GM23338 (cell line): ENCODE results near the gene IMMP2L. TPM values are rescaled to one million over a fixed set of nuclear protein-coding genes. Genes with fewer than 3 reads are reported as not detected.

Experiments
- ATAC-seq: fragments of 200-7000 bp; cut with Tn5 transposase; 3 replicates; pipeline ENCODE4 v1.9.1; 2020
- DNase-seq: peaks from one replicate; pipeline ENCODE4 v3.0.0-alpha.2; 2015; ENCODE audit warnings: low spot score
- H2AFZ ChIP-seq: fragments of 200-600 bp; sonication (generic); 2 replicates; pipeline ENCODE4 v1.8.0; 2016; ENCODE audit warnings: antibody characterized with exemption, mild to moderate bottlenecking, moderate library complexity
- H3F3A ChIP-seq: fragments of 200-600 bp; sonication (generic); replicated peaks from 2 replicates; pipeline ENCODE4 v1.8.0; 2017; ENCODE audit warnings: antibody characterized with exemption, mixed run types, low read depth
- H3K27ac ChIP-seq: fragments of 200-600 bp; sonication (generic); 2 replicates; pipeline ENCODE4 v1.6.1; 2016; ENCODE audit warnings: low read depth
- H3K27me3 ChIP-seq: fragments of 200-600 bp; sonication (generic); 2 replicates; pipeline ENCODE4 v1.8.0; 2016; ENCODE audit warnings: mild to moderate bottlenecking, mixed run types, moderate library complexity; ENCODE audit not compliant: insufficient read depth
- H3K36me3 ChIP-seq: fragments of 200-600 bp; sonication (generic); 2 replicates; pipeline ENCODE4 v1.8.0; 2016; ENCODE audit warnings: mild to moderate bottlenecking; ENCODE audit not compliant: insufficient read depth
- H3K4me1 ChIP-seq: fragments of 200-600 bp; sonication (generic); 2 replicates; pipeline ENCODE4 v1.8.0; 2016; ENCODE audit warnings: mild to moderate bottlenecking, moderate library complexity; ENCODE audit not compliant: insufficient read depth
- H3K4me2 ChIP-seq: fragments of 200-600 bp; sonication (generic); 2 replicates; pipeline ENCODE4 v1.7.1; 2017; ENCODE audit warnings: mixed run types
- H3K4me3 ChIP-seq: fragments of 200-600 bp; sonication (generic); 2 replicates; pipeline ENCODE4 v1.6.1; 2016; ENCODE audit warnings: mixed run types
- H3K79me2 ChIP-seq: fragments of 200-600 bp; sonication (generic); replicated peaks from 2 replicates; pipeline ENCODE4 v1.8.0; 2017; ENCODE audit warnings: mild to moderate bottlenecking; ENCODE audit not compliant: insufficient read depth
- H3K9me2 ChIP-seq: fragments of 200-600 bp; sonication (generic); 2 replicates; pipeline ENCODE4 v1.8.0; 2017; ENCODE audit not compliant: insufficient read depth
- H4K20me1 ChIP-seq: fragments of 200-600 bp; sonication (generic); replicated peaks from 2 replicates; pipeline ENCODE4 v1.8.0; 2017; ENCODE audit warnings: mild to moderate bottlenecking; ENCODE audit not compliant: insufficient read depth
- H3K27ac Mint-ChIP-seq: 2 replicates; pipeline ENCODE4 v1.8.0; 2020; ENCODE audit warnings: inconsistent platforms, mild to moderate bottlenecking, moderate library complexity, mixed read lengths
- H3K27me3 Mint-ChIP-seq: 3 replicates; pipeline ENCODE4 v1.8.0; 2022; ENCODE audit warnings: low read depth, mild to moderate bottlenecking, moderate library complexity, mixed read lengths, inconsistent platforms; ENCODE audit not compliant: insufficient read depth, poor library complexity
- H3K36me3 Mint-ChIP-seq: 3 replicates; pipeline ENCODE4 v1.8.0; 2021; ENCODE audit warnings: low read depth, mild to moderate bottlenecking, inconsistent platforms, moderate library complexity, mixed read lengths
- H3K4me1 Mint-ChIP-seq: 3 replicates; pipeline ENCODE4 v1.8.0; 2020; ENCODE audit warnings: mild to moderate bottlenecking, inconsistent platforms, mixed read lengths
- H3K4me3 Mint-ChIP-seq: 3 replicates; pipeline ENCODE4 v1.8.0; 2021; ENCODE audit warnings: moderate library complexity, mild to moderate bottlenecking, inconsistent platforms, mixed read lengths
- H3K9me3 Mint-ChIP-seq: 3 replicates; pipeline ENCODE4 v1.8.0; 2020; ENCODE audit warnings: moderate library complexity, mild to moderate bottlenecking, inconsistent platforms, mixed read lengths
- CREB1 ChIP-seq: fragments of 250-450 bp; sonication (Bioruptor Pico); IDR thresholded peaks from 2 replicates; pipeline ENCODE4 v1.5.0; 2020; ENCODE audit warnings: low read depth, mild to moderate bottlenecking, moderate library complexity
- ETS1 ChIP-seq: IDR thresholded peaks from 2 replicates; pipeline ENCODE4 v1.6.1; 2016; ENCODE audit warnings: antibody characterized with exemption
- EZH2 ChIP-seq: fragments of 200-600 bp; sonication (generic); IDR thresholded peaks from one replicate; pipeline ENCODE4 v1.8.0; 2017; ENCODE audit warnings: antibody characterized with exemption, mild to moderate bottlenecking, low read depth; ENCODE audit not compliant: unreplicated experiment
- JUNB ChIP-seq: IDR thresholded peaks from one replicate; pipeline ENCODE4 v1.6.1; 2016; ENCODE audit warnings: antibody characterized with exemption; ENCODE audit not compliant: unreplicated experiment
- POLR2AphosphoS5 ChIP-seq: IDR thresholded peaks from 2 replicates; pipeline ENCODE4 v1.6.1; 2016; ENCODE audit warnings: antibody characterized with exemption, low read depth
- REST ChIP-seq: IDR thresholded peaks from one replicate; pipeline ENCODE4 v1.6.1; 2018; ENCODE audit warnings: antibody characterized with exemption; ENCODE audit not compliant: unreplicated experiment
- STAT1 ChIP-seq: IDR thresholded peaks from one replicate; pipeline ENCODE4 v1.6.1; 2016; ENCODE audit warnings: antibody characterized with exemption; ENCODE audit not compliant: unreplicated experiment
- ZNF331 ChIP-seq: fragments of 250-450 bp; sonication (Bioruptor Pico); IDR thresholded peaks from 2 replicates; pipeline ENCODE4 v1.5.0; 2020; ENCODE audit warnings: low read depth, mild to moderate bottlenecking, moderate library complexity
- polyA plus RNA-seq: library from polyadenylated mRNA; unstranded; fragments of >200 nt; fragmentation: Nextera tagmentation; extraction: Ambion mirVana; gene quantifications from 2 replicates; pipeline ENCODE4 v1.2.1, GENCODE V29; 2016
- total RNA-seq: library from RNA; depleted of rRNA; stranded (reverse); fragments of >200 nt; shearing (Covaris generic); gene quantifications from 2 replicates; pipeline ENCODE4 v1.2.3, GENCODE V29; 2014
- TF ChIP-seq, protein P1 (sequence below): fragments of 250-450 bp; sonication (Bioruptor Pico); IDR thresholded peaks from 2 replicates; pipeline ENCODE4 v1.5.0; 2020; ENCODE audit warnings: mild to moderate bottlenecking, moderate library complexity

IMMP2L gene
- total and polyA plus RNA-seq, 2 experiments from 2014 or later = 7.3 to 14.0 TPM

DNA sequence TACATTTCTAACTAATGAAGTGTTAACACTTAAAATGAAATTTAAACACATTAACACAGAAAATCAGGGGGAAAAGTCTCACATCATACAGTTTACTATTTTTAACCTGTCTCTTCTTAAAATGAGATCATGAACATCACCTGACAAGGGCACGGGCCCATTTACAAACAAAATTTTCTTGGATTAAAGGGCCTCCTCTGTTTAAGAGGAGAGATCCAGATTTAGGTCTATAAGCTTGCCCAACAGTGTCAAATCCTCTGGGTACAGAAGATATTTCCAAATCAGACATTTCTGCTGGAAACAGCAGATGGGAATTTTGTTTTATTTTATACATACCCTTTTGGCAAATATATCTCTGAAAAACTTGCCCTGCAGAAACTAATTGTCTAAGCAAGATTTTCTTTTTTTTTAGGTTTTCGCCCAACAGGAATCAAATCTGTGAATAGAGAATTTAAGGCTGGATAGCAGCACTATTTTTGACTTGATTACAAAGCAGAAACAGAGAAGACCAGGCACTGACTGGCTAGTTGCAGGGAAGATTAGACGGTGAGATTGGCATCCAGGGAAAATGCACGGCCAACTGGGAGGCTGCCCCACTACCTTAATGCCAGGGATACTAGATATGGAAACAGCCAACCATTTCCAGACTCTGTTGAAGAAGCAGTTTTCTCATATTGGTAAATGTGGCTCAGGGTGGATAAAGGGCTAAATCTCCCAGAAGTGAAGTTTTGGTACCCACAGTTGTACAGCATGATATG, 298.0 kb downstream of the IMMP2L start:
- Mint-ChIP-seq H3K4me1 (peaks cover 18% of the 10 kb centered on the region; the same call in 2 of the 3 replicates), H3K27ac (no peak overlapping the region), H3K9me3 (no peaks in the 10 kb centered on the region), H3K36me3 (no peaks in the 10 kb centered on the region), H3K4me3 (no peak overlapping the region), H3K27me3 (no peaks in the 10 kb centered on the region)
- Histone ChIP-seq H2AFZ (no peak overlapping the region), H3K9me2 (no peaks in the 10 kb centered on the region), H3K79me2 (no peaks in the 10 kb centered on the region), H3K4me2 (no peak overlapping the region), H4K20me1 (no peaks in the 10 kb centered on the region), H3K27me3 (no peaks in the 10 kb centered on the region), H3K4me3 (no peak overlapping the region), H3K4me1 (0 out of 2 replicates have a peak, but pooled peaks cover 4% of the 10 kb centered on the region), H3K36me3 (no peaks in the 10 kb centered on the region), H3K27ac (no peak overlapping the region), H3F3A (no peaks in the 10 kb centered on the region)
- no peak for DNase-seq
- TF ChIP-seq REST (no peak), ZNF331 (CRISPR knock-in tag) (no peak), JUNB (no peak), STAT1 (no peak), EZH2 (no peak), ETS1 (no peak), CREB1 (CRISPR knock-in tag) (no peak), POLR2AphosphoS5 (no peak)
- TF ChIP-seq, protein P1, sequence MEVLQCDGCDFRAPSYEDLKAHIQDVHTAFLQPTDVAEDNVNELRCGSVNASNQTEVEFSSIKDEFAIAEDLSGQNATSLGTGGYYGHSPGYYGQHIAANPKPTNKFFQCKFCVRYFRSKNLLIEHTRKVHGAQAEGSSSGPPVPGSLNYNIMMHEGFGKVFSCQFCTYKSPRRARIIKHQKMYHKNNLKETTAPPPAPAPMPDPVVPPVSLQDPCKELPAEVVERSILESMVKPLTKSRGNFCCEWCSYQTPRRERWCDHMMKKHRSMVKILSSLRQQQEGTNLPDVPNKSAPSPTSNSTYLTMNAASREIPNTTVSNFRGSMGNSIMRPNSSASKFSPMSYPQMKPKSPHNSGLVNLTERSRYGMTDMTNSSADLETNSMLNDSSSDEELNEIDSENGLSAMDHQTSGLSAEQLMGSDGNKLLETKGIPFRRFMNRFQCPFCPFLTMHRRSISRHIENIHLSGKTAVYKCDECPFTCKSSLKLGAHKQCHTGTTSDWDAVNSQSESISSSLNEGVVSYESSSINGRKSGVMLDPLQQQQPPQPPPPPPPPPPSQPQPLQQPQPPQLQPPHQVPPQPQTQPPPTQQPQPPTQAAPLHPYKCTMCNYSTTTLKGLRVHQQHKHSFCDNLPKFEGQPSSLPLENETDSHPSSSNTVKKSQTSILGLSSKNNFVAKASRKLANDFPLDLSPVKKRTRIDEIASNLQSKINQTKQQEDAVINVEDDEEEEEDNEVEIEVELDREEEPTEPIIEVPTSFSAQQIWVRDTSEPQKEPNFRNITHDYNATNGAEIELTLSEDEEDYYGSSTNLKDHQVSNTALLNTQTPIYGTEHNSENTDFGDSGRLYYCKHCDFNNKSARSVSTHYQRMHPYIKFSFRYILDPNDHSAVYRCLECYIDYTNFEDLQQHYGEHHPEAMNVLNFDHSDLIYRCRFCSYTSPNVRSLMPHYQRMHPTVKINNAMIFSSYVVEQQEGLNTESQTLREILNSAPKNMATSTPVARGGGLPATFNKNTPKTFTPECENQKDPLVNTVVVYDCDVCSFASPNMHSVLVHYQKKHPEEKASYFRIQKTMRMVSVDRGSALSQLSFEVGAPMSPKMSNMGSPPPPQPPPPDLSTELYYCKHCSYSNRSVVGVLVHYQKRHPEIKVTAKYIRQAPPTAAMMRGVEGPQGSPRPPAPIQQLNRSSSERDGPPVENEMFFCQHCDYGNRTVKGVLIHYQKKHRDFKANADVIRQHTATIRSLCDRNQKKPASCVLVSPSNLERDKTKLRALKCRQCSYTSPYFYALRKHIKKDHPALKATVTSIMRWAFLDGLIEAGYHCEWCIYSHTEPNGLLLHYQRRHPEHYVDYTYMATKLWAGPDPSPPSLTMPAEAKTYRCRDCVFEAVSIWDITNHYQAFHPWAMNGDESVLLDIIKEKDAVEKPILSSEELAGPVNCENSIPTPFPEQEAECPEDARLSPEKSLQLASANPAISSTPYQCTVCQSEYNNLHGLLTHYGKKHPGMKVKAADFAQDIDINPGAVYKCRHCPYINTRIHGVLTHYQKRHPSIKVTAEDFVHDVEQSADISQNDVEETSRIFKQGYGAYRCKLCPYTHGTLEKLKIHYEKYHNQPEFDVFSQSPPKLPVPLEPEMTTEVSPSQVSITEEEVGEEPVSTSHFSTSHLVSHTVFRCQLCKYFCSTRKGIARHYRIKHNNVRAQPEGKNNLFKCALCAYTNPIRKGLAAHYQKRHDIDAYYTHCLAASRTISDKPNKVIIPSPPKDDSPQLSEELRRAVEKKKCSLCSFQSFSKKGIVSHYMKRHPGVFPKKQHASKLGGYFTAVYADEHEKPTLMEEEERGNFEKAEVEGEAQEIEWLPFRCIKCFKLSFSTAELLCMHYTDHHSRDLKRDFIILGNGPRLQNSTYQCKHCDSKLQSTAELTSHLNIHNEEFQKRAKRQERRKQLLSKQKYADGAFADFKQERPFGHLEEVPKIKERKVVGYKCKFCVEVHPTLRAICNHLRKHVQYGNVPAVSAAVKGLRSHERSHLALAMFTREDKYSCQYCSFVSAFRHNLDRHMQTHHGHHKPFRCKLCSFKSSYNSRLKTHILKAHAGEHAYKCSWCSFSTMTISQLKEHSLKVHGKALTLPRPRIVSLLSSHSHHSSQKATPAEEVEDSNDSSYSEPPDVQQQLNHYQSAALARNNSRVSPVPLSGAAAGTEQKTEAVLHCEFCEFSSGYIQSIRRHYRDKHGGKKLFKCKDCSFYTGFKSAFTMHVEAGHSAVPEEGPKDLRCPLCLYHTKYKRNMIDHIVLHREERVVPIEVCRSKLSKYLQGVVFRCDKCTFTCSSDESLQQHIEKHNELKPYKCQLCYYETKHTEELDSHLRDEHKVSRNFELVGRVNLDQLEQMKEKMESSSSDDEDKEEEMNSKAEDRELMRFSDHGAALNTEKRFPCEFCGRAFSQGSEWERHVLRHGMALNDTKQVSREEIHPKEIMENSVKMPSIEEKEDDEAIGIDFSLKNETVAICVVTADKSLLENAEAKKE = no peak
- no peak for ATAC-seq
